Endothelial cell of umbilical vein (primary cell): Measurements from ENCODE around the gene GLB1L.

Source experiments
- CTCF ChIP-seq, 2 donors: IDR thresholded peaks; 1 replicate in 1 of 2; 2 replicates in 1 of 2; pipeline ENCODE4 v1.5.1; 2011; ENCODE audit warnings: low read length in 2 of 2, mild to moderate bottlenecking in 2 of 2, moderate library complexity in 2 of 2, control low read depth in 1 of 2, inconsistent platforms in 1 of 2, low read depth in 1 of 2; ENCODE audit not compliant: insufficient read depth in 1 of 2; ENCODE audit errors: extremely low read depth in 1 of 2
- POLR2A ChIP-seq: IDR thresholded peaks from 2 replicates; pipeline ENCODE4 v1.6.1; 2012; ENCODE audit warnings: low read depth, mild to moderate bottlenecking, control low read depth, low read length
- POLR2AphosphoS5 ChIP-seq: IDR thresholded peaks from 2 replicates; pipeline ENCODE4 v1.6.1; 2012; ENCODE audit warnings: low read depth, mild to moderate bottlenecking, control low read depth, low read length, moderate library complexity; ENCODE audit not compliant: insufficient read depth
- TF ChIP-seq, protein P1 (sequence below): IDR thresholded peaks from 2 replicates; pipeline ENCODE4 v1.6.1; 2011; ENCODE audit not compliant: insufficient read depth, insufficient read length

GRCh38 chr2:219253753-219254589 is 8.7 kb upstream of the GLB1L start, which contains the start of gene TUBA4A:
- TF ChIP-seq, protein P1, sequence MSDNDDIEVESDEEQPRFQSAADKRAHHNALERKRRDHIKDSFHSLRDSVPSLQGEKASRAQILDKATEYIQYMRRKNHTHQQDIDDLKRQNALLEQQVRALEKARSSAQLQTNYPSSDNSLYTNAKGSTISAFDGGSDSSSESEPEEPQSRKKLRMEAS = no peak
- TF ChIP-seq POLR2A (no peak), POLR2AphosphoS5 (no peak), CTCF (IDR thresholded peaks at IDR 0.05; ENCODE audit: extremely low read depth in 1 of 2, insufficient read depth in 1 of 2, low read depth in 1 of 2, low read length in 2 of 2) (no peak)
